Right lobe of liver (tissue), 6 donors: ENCODE measurements around the gene INSRR. TPM values are rescaled to one million over a fixed set of nuclear protein-coding genes. Genes with fewer than 3 reads are reported as not detected.
A peak's percentile ranks its signal among the peaks of the same experiment; 100 is the strongest.

ENCODE experiments used
- ATAC-seq, 4 donors: fragments of 200-7000 bp; cut with Tn5 transposase; one replicate each; pipeline ENCODE4 v1.9.1; 2020; ENCODE audit warnings: mild to moderate bottlenecking in 4 of 4, moderate library complexity in 4 of 4
- DNase-seq, 3 donors: peaks; one replicate each; pipeline ENCODE4 v3.0.0-alpha.2; 2020
- H3K27ac ChIP-seq, 3 donors: fragments of 200-600 bp; one replicate each; pipeline ENCODE4 v1.8.0; 2022
- H3K27me3 ChIP-seq, 2 donors: fragments of 200-600 bp; one replicate each; pipeline ENCODE4 v1.8.0; 2022
- H3K36me3 ChIP-seq, 4 donors: fragments of 200-600 bp; sonication (generic) in 1 of 4; one replicate each; pipeline versions ENCODE4 v1.5.1 to v1.8.0; 2017 to 2022; ENCODE audit warnings: control low read depth in 1 of 4
- H3K4me1 ChIP-seq, 4 donors: fragments of 200-600 bp; sonication (generic) in 1 of 4; one replicate each; pipeline versions ENCODE4 v1.5.1 to v1.8.0; 2017 to 2022; ENCODE audit warnings: control low read depth in 1 of 4
- H3K4me3 ChIP-seq, 3 donors: fragments of 200-600 bp; one replicate each; pipeline ENCODE4 v1.8.0; 2022
- H3K9me3 ChIP-seq, 4 donors: fragments of 200-600 bp; sonication (generic) in 1 of 4; one replicate each; pipeline versions ENCODE4 v1.5.1 to v1.8.0; 2017 to 2022; ENCODE audit warnings: control low read depth in 1 of 4
- CTCF ChIP-seq, 4 donors: fragments of 200-600 bp in 3 of 4; fragments of 450-650 bp in 1 of 4; IDR thresholded peaks; one replicate each; pipeline versions ENCODE4 v1.5.1 to v1.8.0; 2016 to 2022; ENCODE audit warnings: antibody characterized with exemption in 4 of 4, mild to moderate bottlenecking in 2 of 4
- POLR2A ChIP-seq: fragments of 450-650 bp; IDR thresholded peaks from one replicate; pipeline ENCODE4 v1.6.1; 2017; ENCODE audit warnings: antibody characterized with exemption, mild to moderate bottlenecking
- WGBS: methylation state at CpG from one replicate; pipeline ENCODE4 v1.1.6; 2018; ENCODE audit warnings: low coverage, low lambda C conversion rate; ENCODE audit not compliant: insufficient coverage; ENCODE audit errors: missing lambda C conversion rate; 5-methylcytosine and 5-hydroxymethylcytosine counted together
- intact Hi-C, 2 donors: fragments of 100-400 bp; cut with DNase I; formaldehyde crosslinking; loops; one replicate each; pipeline versions ENCODE4 v1.11.2 to v1.14.1; 2022
- total RNA-seq, 6 experiments: library from RNA; depleted of rRNA in 2 of 6; stranded (reverse); fragments of >200 nt in 2 of 6; fragmentation: NEBNext Ultra II Directional in 3 of 6; extraction: Animal tissue kit (Norgen Biotek cat#: 25700) in 3 of 6; gene quantifications; one replicate each; pipeline versions ENCODE4 v1.1.0 to v1.2.4, GENCODE V29; 2016 to 2023
- donor health status: DM: no; HTN: yes; CAD: no.
- donor health status: DM: no; HTN: no; CAD: no.
- donor health status: DM: no; HTN: no; CAD: no.
- donor health status: DM: no; HTN: yes; CAD: no.
- donor health status: DM: no; HTN: yes; CAD: no.

The INSRR gene
- total RNA-seq, 6 experiments from 2014 or later, result not detected

GRCh38 chr1:156892190-156893047 is 33.5 kb upstream of the INSRR start:
- Histone ChIP-seq H3K4me3 (no peak overlapping the region), H3K9me3 (no peaks in the 10 kb centered on the region), H3K4me1 (peaks cover 0 to 5% (median 0%) of the 10 kb centered on the region in 4 donors), H3K27ac (peak overlapping the region in 2 of 3 donors; percentile 76 to 91), H3K36me3 (no peaks in the 10 kb centered on the region), H3K27me3 (peaks cover 0 to 9% of the 10 kb centered on the region in 2 donors)
- ATAC-seq, result peak; percentile 82 to 91 (median 88)
- DNase-seq, result peak; percentile 85 to 92 (median 89)
- 7% methylated on average over 42 of the region's 48 CpGs for WGBS
- intact Hi-C loops, result no loop called here
- TF ChIP-seq POLR2A (no peak), CTCF (IDR thresholded peaks at IDR 0.05) (peak; percentile 65 to 88 (median 78))

GRCh38 chr1:156889802-156890580 is 31.1 kb upstream of the INSRR start:
- Histone ChIP-seq H3K27me3 (peaks cover 0 to 9% of the 10 kb centered on the region in 2 donors), H3K36me3 (no peaks in the 10 kb centered on the region), H3K4me1 (peaks cover 0 to 5% (median 0%) of the 10 kb centered on the region in 4 donors), H3K4me3 (no peak overlapping the region), H3K9me3 (no peaks in the 10 kb centered on the region), H3K27ac (no peak overlapping the region)
- TF ChIP-seq CTCF (IDR thresholded peaks at IDR 0.05) (peak; percentile 66 to 84 (median 78)), POLR2A (no peak)
- 41% methylated on average over 8 of the region's 8 CpGs for WGBS
- ATAC-seq (peak; percentile 66 to 79 (median 72)), DNase-seq (peak; percentile 74 to 79 (median 79))
- intact Hi-C loops, result no loop called here

- intact Hi-C loops, result no loop called here
- Histone ChIP-seq H3K9me3 (no peaks in the 10 kb centered on the region), H3K27me3 (no peaks in the 10 kb centered on the region), H3K36me3 (no peaks in the 10 kb centered on the region), H3K27ac (no peak overlapping the region), H3K4me1 (peaks cover 0 to 5% (median 0%) of the 10 kb centered on the region in 4 donors), H3K4me3 (no peak overlapping the region)
- 21% methylated on average over 6 of the region's 6 CpGs for WGBS
- ATAC-seq (no peak), DNase-seq (no peak)
- TF ChIP-seq POLR2A (no peak), CTCF (IDR thresholded peaks at IDR 0.05) (no peak)
These were observed 28.8 kb upstream of the INSRR start for GRCh38 chr1:156887734-156888133.

DNA sequence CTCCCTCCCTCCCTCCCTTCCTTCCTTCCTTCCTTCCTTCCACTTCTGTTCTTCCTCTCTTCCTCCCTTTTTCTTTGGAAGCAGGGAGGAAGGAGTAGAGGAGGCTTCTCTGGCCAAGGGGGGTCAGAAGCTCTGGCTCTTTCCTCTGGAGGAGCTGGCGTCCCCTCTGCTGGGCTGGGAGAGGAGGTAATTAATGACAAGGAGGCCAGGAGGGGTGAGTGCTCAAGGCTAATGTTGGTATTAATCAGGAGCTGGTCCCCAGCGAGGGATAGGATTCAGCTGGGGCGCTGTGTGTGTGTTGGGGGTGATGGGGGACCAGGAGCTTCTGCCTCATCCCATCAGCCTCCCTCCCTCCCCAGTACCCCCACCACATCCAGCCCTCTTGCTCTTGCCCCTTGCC is 28.4 kb upstream of the INSRR start:
- DNase-seq (no peak), ATAC-seq (no peak)
- TF ChIP-seq POLR2A (no peak), CTCF (IDR thresholded peaks at IDR 0.05) (no peak)
- Histone ChIP-seq H3K4me1 (peaks cover 0 to 3% (median 0%) of the 10 kb centered on the region in 4 donors), H3K27ac (no peak overlapping the region), H3K4me3 (no peak overlapping the region), H3K36me3 (no peaks in the 10 kb centered on the region), H3K27me3 (no peaks in the 10 kb centered on the region), H3K9me3 (no peaks in the 10 kb centered on the region)
- intact Hi-C loops, result no loop called here
- 27% methylated on average over 2 of the region's 3 CpGs for WGBS
